T-cell (primary cell): ENCODE results near the gene NCF2. TPM values are rescaled to one million over a fixed set of nuclear protein-coding genes. Genes with fewer than 3 reads are reported as not detected.

Experiments
- ATAC-seq, 4 experiments: fragments of 200-7000 bp in 3 of 4; fragments of 150-1000 bp in 1 of 4; cut with Tn5 transposase; replicated peaks in 1 of 4; 1 replicate in 3 of 4; 2 replicates in 1 of 4; pipeline ENCODE4 v1.10.0; 2021; ENCODE audit warnings: moderate library complexity in 3 of 4, mild to moderate bottlenecking in 2 of 4, moderate number of reproducible peaks in 1 of 4
- CTCF ChIA-PET, 2 donors: fragments of 300-600 bp; sonication (Branson Sonifier 250); formaldehyde crosslinking; loops; one replicate each; lab custom pipeline; 2022; ENCODE audit warnings: antibody characterized with exemption in 2 of 2; lab: Charles Lee
- POLR2A ChIA-PET, 2 donors: fragments of 300-600 bp; sonication (Branson Sonifier 250); formaldehyde crosslinking; loops; one replicate each; lab custom pipeline; 2022; ENCODE audit warnings: antibody characterized with exemption in 2 of 2; lab: Charles Lee
- DNase-seq, 35 experiments: peaks; one replicate each; pipeline versions ENCODE4 v3.0.0 to v3.0.0-alpha.2; 2013 to 2023
- H3K27ac ChIP-seq: one replicate; pipeline ENCODE4 v1.5.1; 2013; ENCODE audit warnings: low read length
- H3K27me3 ChIP-seq, 2 experiments: replicated peaks in 1 of 2; 1 replicate in 1 of 2; 2 replicates in 1 of 2; pipeline versions ENCODE4 v1.6.1 to v1.7.0; 2013; ENCODE audit warnings: low read length in 1 of 2, mixed read lengths in 1 of 2; ENCODE audit not compliant: control insufficient read depth in 2 of 2, insufficient read depth in 2 of 2; ENCODE audit errors: extremely low read depth in 1 of 2
- H3K36me3 ChIP-seq, 2 donors: 1 replicate in 1 of 2; 2 replicates in 1 of 2; pipeline versions ENCODE4 v1.6.1 to v1.7.0; 2013; ENCODE audit warnings: low read length in 1 of 2; ENCODE audit not compliant: control insufficient read depth in 2 of 2, insufficient read depth in 1 of 2; ENCODE audit errors: extremely low read depth in 1 of 2
- H3K4me1 ChIP-seq, 2 experiments: 1 replicate in 1 of 2; 2 replicates in 1 of 2; pipeline versions ENCODE4 v1.6.1 to v1.7.0; 2013; ENCODE audit warnings: low read length in 2 of 2, mixed read lengths in 1 of 2; ENCODE audit not compliant: insufficient read depth in 2 of 2, control insufficient read depth in 1 of 2; ENCODE audit errors: extremely low read depth in 1 of 2
- H3K4me3 ChIP-seq, 2 donors: 1 replicate in 1 of 2; 2 replicates in 1 of 2; pipeline versions ENCODE4 v1.5.1 to v1.7.0; 2013; ENCODE audit warnings: mild to moderate bottlenecking in 2 of 2, low read length in 1 of 2, moderate library complexity in 1 of 2; ENCODE audit not compliant: control insufficient read depth in 1 of 2; ENCODE audit errors: extremely low read depth in 1 of 2
- H3K9me3 ChIP-seq: 2 replicates; pipeline ENCODE4 v1.7.0; 2013
- H3K27ac Mint-ChIP-seq, 2 donors: one replicate each; pipeline ENCODE4 v1.8.0; 2020 to 2021; ENCODE audit warnings: mild to moderate bottlenecking in 2 of 2, mixed read lengths in 2 of 2
- H3K27me3 Mint-ChIP-seq, 2 donors: one replicate each; pipeline ENCODE4 v1.8.0; 2021 to 2022; ENCODE audit warnings: mixed read lengths in 2 of 2
- H3K36me3 Mint-ChIP-seq: one replicate; pipeline ENCODE4 v1.8.0; 2021; ENCODE audit warnings: mixed read lengths
- H3K4me1 Mint-ChIP-seq, 3 donors: one replicate each; pipeline ENCODE4 v1.8.0; 2020 to 2022; ENCODE audit warnings: mixed read lengths in 3 of 3, mild to moderate bottlenecking in 1 of 3
- H3K4me3 Mint-ChIP-seq, 3 donors: one replicate each; pipeline ENCODE4 v1.8.0; 2020 to 2022; ENCODE audit warnings: mild to moderate bottlenecking in 3 of 3, mixed read lengths in 3 of 3, moderate library complexity in 3 of 3
- H3K9me3 Mint-ChIP-seq, 3 donors: one replicate each; pipeline ENCODE4 v1.8.0; 2020 to 2022; ENCODE audit warnings: mixed read lengths in 3 of 3
- WGBS: methylation state at CpG from one replicate; pipeline ENCODE4 v1.1.5; 2013; ENCODE audit warnings: missing lambda C conversion rate; ENCODE audit not compliant: insufficient coverage; 5-methylcytosine and 5-hydroxymethylcytosine counted together
- total RNA-seq, 35 experiments: library from RNA in 6 of 35; stranded (reverse) in 6 of 35; fragments of 120-200 nt in 1 of 35; gene quantifications; one replicate each; pipeline versions ENCODE4 v1.2.1 to v1.2.4 and lab custom pipeline; 2013 to 2026

The NCF2 gene
- total RNA-seq, 5 donors from 2014 or later (not counting 1 experiment from before 2014, with no cell fraction given) = 2.9 to 8.7 (median 4.0) TPM

- no peaks in the 10 kb centered on the region for H3K36me3 Mint-ChIP-seq
- H3K27me3 Mint-ChIP-seq = peaks cover 0 to 2% of the 10 kb centered on the region in 2 donors
- peaks cover 9 to 24% (median 12%) of the 10 kb centered on the region in 3 donors for H3K4me1 Mint-ChIP-seq
- DNase-seq = no peak
- POLR2A ChIA-PET = no interaction called here
- 100% methylated on average over 2 of the region's 2 CpGs for WGBS
- CTCF ChIA-PET = interaction anchor here in 1 of 2 donors (0.5 kb wide), 1 partner anchor 365 kb away, joined by 3 read pairs; no protein-coding TSS in a partner anchor
- H3K4me3 ChIP-seq = no peak overlapping the region
- no peaks in the 10 kb centered on the region for H3K9me3 Mint-ChIP-seq
- H3K4me3 Mint-ChIP-seq = no peak overlapping the region
- H3K36me3 ChIP-seq = no peaks in the 10 kb centered on the region
- H3K9me3 ChIP-seq = no peaks in the 10 kb centered on the region
- H3K27ac Mint-ChIP-seq = no peak overlapping the region
- ATAC-seq = no peak
- peaks cover 0 to 9% of the 10 kb centered on the region in 2 experiments for H3K27me3 ChIP-seq
- H3K27ac ChIP-seq = no peak overlapping the region
- peaks cover 10 to 12% of the 10 kb centered on the region in 2 experiments for H3K4me1 ChIP-seq
These were observed 11.4 kb downstream of the NCF2 start for GRCh38 chr1:183578856-183579255.

- 78% methylated on average over 4 of the region's 7 CpGs for WGBS
- no peaks in the 10 kb centered on the region for H3K9me3 ChIP-seq
- ChIA-PET CTCF (interaction anchor here in 1 of 2 donors (0.6 to 0.7 kb wide), 3 partner anchors 29 to 102 kb away, joined by 4 to 8 read pairs (median 5); no protein-coding TSS in a partner anchor), POLR2A (no interaction called here)
- H3K27ac Mint-ChIP-seq = no peak overlapping the region
- no peaks in the 10 kb centered on the region for H3K36me3 Mint-ChIP-seq
- peaks cover 9 to 24% (median 12%) of the 10 kb centered on the region in 3 donors for H3K4me1 Mint-ChIP-seq
- H3K27ac ChIP-seq = no peak overlapping the region
- DNase-seq (no peak), ATAC-seq (no peak)
- no peaks in the 10 kb centered on the region for H3K9me3 Mint-ChIP-seq
- no peak overlapping the region for H3K4me3 Mint-ChIP-seq
- peaks cover 0 to 10% of the 10 kb centered on the region in 2 experiments for H3K27me3 ChIP-seq
- H3K27me3 Mint-ChIP-seq = peaks cover 0 to 2% of the 10 kb centered on the region in 2 donors
- H3K36me3 ChIP-seq = no peaks in the 10 kb centered on the region
- H3K4me3 ChIP-seq = no peak overlapping the region
- peaks cover 10 to 12% of the 10 kb centered on the region in 2 experiments for H3K4me1 ChIP-seq
These were observed 12.3 kb downstream of the NCF2 start for GRCh38 chr1:183577897-183578465.

DNA sequence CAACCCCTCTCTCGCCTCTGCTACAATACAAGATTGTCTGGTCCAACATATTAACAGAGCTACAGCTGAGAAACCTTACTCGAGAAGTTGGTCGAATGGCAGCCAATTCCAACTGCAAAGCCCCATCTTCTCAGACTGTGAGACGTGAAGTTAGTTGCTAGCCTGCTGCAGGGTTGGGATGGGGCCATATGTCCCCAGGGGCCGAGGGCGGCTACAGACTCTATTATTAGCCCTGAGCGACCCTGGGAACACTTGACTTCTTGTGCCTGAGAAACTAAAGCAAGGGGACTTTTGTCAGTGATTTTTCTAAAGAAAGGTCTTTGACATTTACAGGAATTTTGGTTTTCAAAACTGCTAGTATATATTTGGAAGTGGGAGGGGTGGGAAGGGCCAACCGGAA lies 13.7 kb downstream of the NCF2 start:
- no peak overlapping the region for H3K27ac ChIP-seq
- peaks cover 0 to 2% of the 10 kb centered on the region in 2 donors for H3K27me3 Mint-ChIP-seq
- ChIA-PET POLR2A (no interaction called here), CTCF (interaction anchor here in 1 of 2 donors (0.5 kb wide), 1 partner anchor 11 kb away, joined by 4 read pairs; no protein-coding TSS in a partner anchor)
- H3K4me3 ChIP-seq = no peak overlapping the region
- H3K36me3 Mint-ChIP-seq = no peaks in the 10 kb centered on the region
- H3K4me1 Mint-ChIP-seq = peaks cover 9 to 24% (median 12%) of the 10 kb centered on the region in 3 donors
- H3K4me1 ChIP-seq = peaks cover 10 to 12% of the 10 kb centered on the region in 2 experiments
- H3K27ac Mint-ChIP-seq = no peak overlapping the region
- H3K27me3 ChIP-seq = peaks cover 0 to 9% of the 10 kb centered on the region in 2 experiments
- WGBS = 91% methylated on average over 4 of the region's 8 CpGs
- ATAC-seq = no peak
- no peak for DNase-seq
- no peaks in the 10 kb centered on the region for H3K9me3 Mint-ChIP-seq
- no peak overlapping the region for H3K4me3 Mint-ChIP-seq
- no peaks in the 10 kb centered on the region for H3K9me3 ChIP-seq
- no peaks in the 10 kb centered on the region for H3K36me3 ChIP-seq

- H3K9me3 ChIP-seq = no peaks in the 10 kb centered on the region
- WGBS = 100% methylated on average over 4 of the region's 5 CpGs
- H3K4me1 ChIP-seq = peaks cover 10 to 12% of the 10 kb centered on the region in 2 experiments
- H3K27ac Mint-ChIP-seq = no peak overlapping the region
- ChIA-PET CTCF (no interaction called here), POLR2A (no interaction called here)
- H3K4me3 Mint-ChIP-seq = no peak overlapping the region
- H3K4me1 Mint-ChIP-seq = peaks cover 9 to 22% (median 9%) of the 10 kb centered on the region in 3 donors
- no peaks in the 10 kb centered on the region for H3K36me3 ChIP-seq
- ATAC-seq (no peak), DNase-seq (no peak)
- no peaks in the 10 kb centered on the region for H3K36me3 Mint-ChIP-seq
- H3K4me3 ChIP-seq = no peak overlapping the region
- H3K27me3 ChIP-seq = peaks cover 0 to 9% of the 10 kb centered on the region in 2 experiments
- H3K27me3 Mint-ChIP-seq = peaks cover 0 to 2% of the 10 kb centered on the region in 2 donors
- H3K27ac ChIP-seq = no peak overlapping the region
- H3K9me3 Mint-ChIP-seq = no peaks in the 10 kb centered on the region
These were observed 14.7 kb downstream of the NCF2 start for GRCh38 chr1:183575606-183576005.

GRCh38 chr1:183572721-183573120 lies 17.5 kb downstream of the NCF2 start:
- Histone ChIP-seq H3K4me1 (peaks cover 0 to 1% of the 10 kb centered on the region in 2 experiments), H3K36me3 (no peaks in the 10 kb centered on the region), H3K27me3 (peaks cover 0 to 5% of the 10 kb centered on the region in 2 experiments), H3K4me3 (no peak overlapping the region), H3K27ac (no peak overlapping the region), H3K9me3 (no peaks in the 10 kb centered on the region)
- no peak for ATAC-seq
- no peaks in the 10 kb centered on the region for H3K9me3 Mint-ChIP-seq
- no peaks in the 10 kb centered on the region for H3K36me3 Mint-ChIP-seq
- H3K27me3 Mint-ChIP-seq = no peaks in the 10 kb centered on the region
- WGBS = no CpG with 5 or more reads among the region's 1 CpG
- DNase-seq = no peak
- H3K27ac Mint-ChIP-seq = no peak overlapping the region
- ChIA-PET POLR2A (no interaction called here), CTCF (no interaction called here)
- H3K4me1 Mint-ChIP-seq = peaks cover 1 to 10% (median 2%) of the 10 kb centered on the region in 3 donors
- H3K4me3 Mint-ChIP-seq = no peak overlapping the region

- CTCF ChIA-PET = interaction anchor here in 1 of 2 donors (0.5 kb wide), 1 partner anchor 737 kb away, joined by 3 read pairs; no protein-coding TSS in a partner anchor
- Mint-ChIP-seq H3K36me3 (no peaks in the 10 kb centered on the region), H3K27ac (no peak overlapping the region), H3K9me3 (no peaks in the 10 kb centered on the region), H3K4me1 (peaks cover 7 to 14% (median 9%) of the 10 kb centered on the region in 3 donors), H3K4me3 (no peak overlapping the region), H3K27me3 (no peaks in the 10 kb centered on the region)
- no peak overlapping the region for H3K27ac ChIP-seq
- no peaks in the 10 kb centered on the region for H3K36me3 ChIP-seq
- peaks cover 0 to 5% of the 10 kb centered on the region in 2 experiments for H3K27me3 ChIP-seq
- no peaks in the 10 kb centered on the region for H3K4me1 ChIP-seq
- no peaks in the 10 kb centered on the region for H3K9me3 ChIP-seq
- no CpG with 5 or more reads among the region's 4 CpGs for WGBS
- no peak overlapping the region for H3K4me3 ChIP-seq
- ATAC-seq (no peak), DNase-seq (no peak)
- POLR2A ChIA-PET = no interaction called here
These were observed 18.5 kb downstream of the NCF2 start for GRCh38 chr1:183571678-183572268.
